Activated CD4-positive, alpha-beta T cell treated with anti-CD3 and anti-CD28 coated beads, Interleukin-2, amount 10 ng/mL, durations not matched to agents 7 days and 5 days (primary cell): ENCODE data around the gene ETV6. TPM values are rescaled to one million over a fixed set of nuclear protein-coding genes. Genes with fewer than 3 reads are reported as not detected.

ENCODE experiments used
- CTCF ChIA-PET: fragments of 350-600 bp; sonication (Branson Sonifier 250); formaldehyde crosslinking; loops from one replicate; lab custom pipeline; 2021; ENCODE audit warnings: antibody characterized with exemption; lab: Charles Lee
- POLR2A ChIA-PET: fragments of 350-600 bp; sonication (Branson Sonifier 250); formaldehyde crosslinking; loops from one replicate; lab custom pipeline; 2021; ENCODE audit warnings: antibody characterized with exemption; lab: Charles Lee
- DNase-seq: peaks from one replicate; pipeline ENCODE4 v3.0.0-alpha.2; 2020
- H3K27ac Mint-ChIP-seq: one replicate; pipeline ENCODE4 v1.8.0; 2021; ENCODE audit warnings: mild to moderate bottlenecking, moderate library complexity, mixed read lengths
- H3K27me3 Mint-ChIP-seq: one replicate; pipeline ENCODE4 v1.8.0; 2021; ENCODE audit warnings: mixed read lengths
- H3K36me3 Mint-ChIP-seq: one replicate; pipeline ENCODE4 v1.8.0; 2021; ENCODE audit warnings: low read depth, mixed read lengths
- H3K4me1 Mint-ChIP-seq: one replicate; pipeline ENCODE4 v1.8.0; 2021; ENCODE audit warnings: mixed read lengths
- H3K4me3 Mint-ChIP-seq: one replicate; pipeline ENCODE4 v1.8.0; 2021; ENCODE audit warnings: mild to moderate bottlenecking, moderate library complexity, mixed read lengths
- H3K9me3 Mint-ChIP-seq: one replicate; pipeline ENCODE4 v1.8.0; 2021; ENCODE audit warnings: mixed read lengths
- total RNA-seq, 2 experiments: library from RNA; stranded (reverse); gene quantifications; one replicate each; pipeline ENCODE4 v1.2.3, GENCODE V29; 2021

ETV6 gene
- total RNA-seq, 2 experiments from 2014 or later = 34.2 to 36.6 TPM

DNA sequence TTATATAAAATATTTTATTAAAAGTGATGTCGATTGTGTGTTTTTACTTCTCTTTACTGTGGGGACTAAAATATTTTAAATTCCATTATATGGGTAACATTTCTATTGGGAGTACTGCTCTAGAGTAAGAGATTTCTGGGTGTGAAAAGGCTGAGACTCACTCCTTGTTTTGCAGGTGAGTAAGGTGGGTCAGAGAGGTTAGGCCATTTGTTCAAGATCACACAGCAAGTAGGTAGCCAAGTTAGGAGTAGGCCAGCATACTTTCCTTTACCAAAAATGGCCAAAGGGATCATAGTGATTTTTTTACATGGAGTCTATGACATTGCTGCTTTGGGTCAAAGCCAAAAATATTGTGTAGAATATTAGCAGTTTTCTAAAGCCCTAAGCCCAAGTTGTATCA lies 138.0 kb downstream of the ETV6 start:
- H3K4me1 Mint-ChIP-seq = peaks cover 12% of the 10 kb centered on the region

DNA sequence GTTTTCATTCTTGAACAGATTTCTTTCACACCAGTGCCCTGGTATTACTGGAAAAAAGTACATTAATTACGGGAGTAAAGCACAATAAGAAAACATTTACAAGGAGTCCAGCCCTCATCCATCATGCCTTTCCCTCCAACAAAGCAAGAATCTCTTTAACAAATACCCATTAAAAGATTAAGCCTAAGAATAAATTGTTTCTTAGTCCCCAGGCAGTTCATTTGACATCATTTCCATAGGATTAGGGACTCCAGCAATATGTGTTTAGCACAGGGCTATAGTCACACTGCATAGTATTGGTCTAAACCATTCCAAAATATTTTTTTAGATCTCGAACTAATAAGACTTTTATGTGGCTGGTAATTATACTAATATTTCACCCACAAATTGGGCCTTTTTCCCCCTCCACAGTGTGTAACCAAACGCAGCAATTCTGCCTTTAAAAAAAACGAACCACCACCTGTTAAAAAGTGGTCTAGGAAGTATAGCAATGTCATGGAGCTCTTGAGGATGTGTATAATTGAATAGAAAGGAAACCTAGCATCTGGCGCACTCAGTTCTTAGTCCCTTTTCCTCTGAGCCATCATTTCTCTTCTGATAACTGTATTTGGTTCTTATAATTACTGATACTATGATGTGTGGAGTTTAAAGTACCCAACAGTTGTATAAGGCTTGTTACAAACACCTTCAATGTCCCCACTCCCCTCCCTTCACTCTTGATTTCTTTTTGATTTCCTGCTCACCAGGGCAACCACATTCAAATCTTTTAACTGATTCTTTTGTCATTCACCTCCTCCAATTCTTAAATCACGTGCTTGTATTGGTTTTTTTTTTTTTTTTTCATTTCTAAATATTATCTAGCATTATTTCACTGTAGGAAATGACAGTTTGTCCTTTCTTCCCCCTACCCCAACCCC lies 138.7 kb downstream of the ETV6 start:
- peaks cover 7% of the 10 kb centered on the region for H3K4me1 Mint-ChIP-seq
- peaks cover 34% of the 10 kb centered on the region for H3K36me3 Mint-ChIP-seq
- no peaks in the 10 kb centered on the region for H3K9me3 Mint-ChIP-seq
- ChIA-PET CTCF (no interaction called here), POLR2A (no interaction called here)
- no peak overlapping the region for H3K4me3 Mint-ChIP-seq
- no peaks in the 10 kb centered on the region for H3K27me3 Mint-ChIP-seq
- no peak overlapping the region for H3K27ac Mint-ChIP-seq
- DNase-seq = no peak

More for the DNA sequence above, 138.0 kb downstream of the ETV6 start:
- Mint-ChIP-seq H3K4me3 (no peak overlapping the region), H3K27me3 (no peaks in the 10 kb centered on the region), H3K27ac (no peak overlapping the region), H3K36me3 (peaks cover 39% of the 10 kb centered on the region), H3K9me3 (no peaks in the 10 kb centered on the region)
- ChIA-PET CTCF (no interaction called here), POLR2A (no interaction called here)
- DNase-seq = no peak

DNA sequence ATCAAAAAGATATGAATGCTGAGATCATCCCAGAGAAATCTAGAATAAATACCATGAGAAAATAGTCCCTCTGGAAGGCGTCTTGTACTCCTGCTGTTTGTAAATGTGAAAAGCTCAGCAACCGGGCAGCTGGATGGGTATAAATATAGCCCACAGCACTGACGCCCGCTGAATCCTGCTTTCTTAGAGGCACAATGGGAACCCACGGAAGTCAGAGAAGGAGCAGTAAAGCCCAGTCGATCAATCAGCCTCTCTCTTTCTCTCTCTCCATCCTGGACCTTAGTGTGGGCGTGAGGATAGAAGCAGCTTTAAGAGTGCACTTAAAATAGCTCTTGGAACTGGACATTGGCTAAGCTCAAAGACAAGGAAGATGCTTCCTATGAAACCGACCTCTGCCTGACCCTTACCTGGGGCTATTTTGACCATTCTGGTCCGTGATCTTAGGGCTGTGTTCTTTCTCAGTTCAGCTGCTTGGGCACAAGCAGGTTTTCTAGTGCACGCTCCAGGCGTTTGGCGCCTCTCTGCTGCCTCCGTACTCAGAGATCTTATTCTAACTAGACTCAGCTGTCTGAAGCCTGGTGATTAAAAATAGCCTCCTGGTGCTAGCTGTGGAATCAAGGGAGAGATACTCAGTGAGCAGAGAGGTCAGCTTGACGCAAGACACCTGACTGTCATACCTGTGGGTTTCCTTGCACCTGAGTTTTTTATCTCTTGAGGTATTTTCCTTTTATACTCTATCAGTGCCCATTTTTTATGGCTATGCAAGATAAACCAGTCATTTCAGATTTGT lies 144.6 kb downstream of the ETV6 start:
- no peak for DNase-seq
- no peaks in the 10 kb centered on the region for H3K27me3 Mint-ChIP-seq
- no peak overlapping the region for H3K27ac Mint-ChIP-seq
- peaks cover 40% of the 10 kb centered on the region for H3K36me3 Mint-ChIP-seq
- peaks cover 5% of the 10 kb centered on the region for H3K9me3 Mint-ChIP-seq
- POLR2A ChIA-PET = no interaction called here
- H3K4me3 Mint-ChIP-seq = no peak overlapping the region
- H3K4me1 Mint-ChIP-seq = peaks cover 17% of the 10 kb centered on the region
- CTCF ChIA-PET = interaction anchor here (1.1 to 1.4 kb wide), 4 partner anchors 11 to 164 kb away, joined by 3 to 4 read pairs (median 3); no protein-coding TSS in a partner anchor

DNA sequence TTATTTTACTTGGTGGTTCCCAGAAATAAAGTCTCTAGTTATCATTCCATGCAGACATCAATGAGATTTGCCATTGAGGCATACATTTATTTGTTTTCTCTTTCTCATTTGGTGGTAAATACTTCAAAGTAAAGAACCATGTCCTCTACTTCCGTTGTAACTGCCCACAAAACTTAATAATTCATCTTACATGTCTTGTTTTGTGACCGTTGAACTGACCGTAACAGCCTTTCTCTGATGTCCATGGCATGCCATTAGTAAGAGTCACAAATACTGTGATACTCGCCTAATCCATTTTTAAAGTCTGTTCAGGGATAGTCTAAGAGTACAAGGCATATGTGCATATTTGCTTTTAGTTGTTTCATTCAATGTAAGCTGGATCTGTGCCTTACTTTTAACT lies 145.3 kb downstream of the ETV6 start:
- peaks cover 37% of the 10 kb centered on the region for H3K36me3 Mint-ChIP-seq
- ChIA-PET CTCF (interaction anchor here (1.4 to 1.7 kb wide), 2 partner anchors 9 to 165 kb away, joined by 3 to 4 read pairs; no protein-coding TSS in a partner anchor), POLR2A (no interaction called here)
- no peak overlapping the region for H3K4me3 Mint-ChIP-seq
- DNase-seq = no peak
- H3K4me1 Mint-ChIP-seq = peaks cover 21% of the 10 kb centered on the region
- H3K9me3 Mint-ChIP-seq = peaks cover 5% of the 10 kb centered on the region
- H3K27me3 Mint-ChIP-seq = no peaks in the 10 kb centered on the region
- no peak overlapping the region for H3K27ac Mint-ChIP-seq

DNA sequence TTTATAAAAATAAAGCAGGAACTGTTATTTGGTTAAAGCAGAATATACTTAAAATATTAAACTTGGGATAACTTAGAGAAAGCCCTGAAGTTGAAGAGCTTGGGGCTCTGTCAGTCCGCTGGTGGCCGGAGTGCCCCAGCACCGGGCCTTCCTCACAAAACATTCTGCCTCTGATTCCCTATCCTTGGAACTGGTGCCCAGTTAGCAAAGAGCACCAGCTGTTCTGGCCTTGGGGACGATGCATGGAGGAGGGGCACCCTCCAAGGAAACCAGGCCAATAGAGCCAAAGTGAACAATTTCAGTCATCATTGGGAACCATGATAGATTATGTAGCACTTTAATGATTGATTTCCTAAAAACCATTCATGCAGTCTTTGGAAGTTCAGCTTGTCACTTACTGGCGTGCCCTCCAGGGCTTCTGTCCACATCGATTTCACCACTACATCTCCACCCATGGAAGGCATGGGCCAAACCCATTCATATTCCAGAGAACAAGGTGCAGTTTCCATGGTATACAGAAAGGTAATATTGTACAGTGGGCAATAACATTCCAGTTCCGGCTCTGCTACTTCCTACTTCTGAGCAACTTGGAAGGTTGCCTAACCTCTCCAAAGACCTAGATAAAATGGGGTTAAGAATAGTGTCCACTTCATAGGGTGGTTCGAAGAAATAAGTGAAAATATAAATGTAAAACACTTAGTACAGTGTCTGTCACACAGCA lies 145.9 kb downstream of the ETV6 start:
- H3K27ac Mint-ChIP-seq = no peak overlapping the region
- POLR2A ChIA-PET = no interaction called here
- CTCF ChIA-PET = interaction anchor here (1.7 kb wide), 1 partner anchor 10 kb away, joined by 4 read pairs; no protein-coding TSS in a partner anchor
- H3K4me1 Mint-ChIP-seq = peaks cover 22% of the 10 kb centered on the region
- H3K27me3 Mint-ChIP-seq = no peaks in the 10 kb centered on the region
- H3K9me3 Mint-ChIP-seq = peaks cover 5% of the 10 kb centered on the region
- peaks cover 33% of the 10 kb centered on the region for H3K36me3 Mint-ChIP-seq
- no peak for DNase-seq
- H3K4me3 Mint-ChIP-seq = no peak overlapping the region

DNA sequence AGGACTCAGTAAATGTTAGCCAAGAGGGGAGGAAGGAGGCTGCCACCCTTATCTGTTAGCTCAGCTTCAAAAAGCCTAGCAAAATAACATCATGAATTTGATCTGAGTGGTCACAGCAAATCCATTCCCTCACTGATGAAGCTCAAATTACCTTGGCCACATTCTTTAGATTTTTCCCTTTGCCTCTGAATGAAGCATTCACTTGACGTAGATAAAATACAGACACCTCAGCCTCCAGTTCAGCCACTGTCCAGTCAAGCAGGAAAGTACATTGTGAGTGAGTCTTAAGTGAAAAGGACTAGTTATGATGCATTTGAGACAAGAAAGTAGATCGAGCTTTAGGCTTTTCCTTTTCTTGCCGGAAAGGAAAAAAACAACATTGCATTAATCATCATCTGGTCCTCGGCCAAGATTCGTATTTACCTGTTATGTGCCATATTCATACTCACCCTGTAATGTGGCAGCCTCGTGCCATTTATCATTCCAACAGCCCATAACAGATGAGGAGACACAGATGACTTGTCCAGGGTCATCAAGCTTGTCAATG lies 146.5 kb downstream of the ETV6 start:
- H3K27me3 Mint-ChIP-seq = no peaks in the 10 kb centered on the region
- H3K9me3 Mint-ChIP-seq = peaks cover 5% of the 10 kb centered on the region
- CTCF ChIA-PET = interaction anchor here (1.7 kb wide), 2 partner anchors 11 to 21 kb away, joined by 3 to 4 read pairs; no protein-coding TSS in a partner anchor
- DNase-seq = no peak
- H3K27ac Mint-ChIP-seq = no peak overlapping the region
- POLR2A ChIA-PET = no interaction called here
- peaks cover 29% of the 10 kb centered on the region for H3K36me3 Mint-ChIP-seq
- H3K4me3 Mint-ChIP-seq = no peak overlapping the region
- peaks cover 22% of the 10 kb centered on the region for H3K4me1 Mint-ChIP-seq

DNA sequence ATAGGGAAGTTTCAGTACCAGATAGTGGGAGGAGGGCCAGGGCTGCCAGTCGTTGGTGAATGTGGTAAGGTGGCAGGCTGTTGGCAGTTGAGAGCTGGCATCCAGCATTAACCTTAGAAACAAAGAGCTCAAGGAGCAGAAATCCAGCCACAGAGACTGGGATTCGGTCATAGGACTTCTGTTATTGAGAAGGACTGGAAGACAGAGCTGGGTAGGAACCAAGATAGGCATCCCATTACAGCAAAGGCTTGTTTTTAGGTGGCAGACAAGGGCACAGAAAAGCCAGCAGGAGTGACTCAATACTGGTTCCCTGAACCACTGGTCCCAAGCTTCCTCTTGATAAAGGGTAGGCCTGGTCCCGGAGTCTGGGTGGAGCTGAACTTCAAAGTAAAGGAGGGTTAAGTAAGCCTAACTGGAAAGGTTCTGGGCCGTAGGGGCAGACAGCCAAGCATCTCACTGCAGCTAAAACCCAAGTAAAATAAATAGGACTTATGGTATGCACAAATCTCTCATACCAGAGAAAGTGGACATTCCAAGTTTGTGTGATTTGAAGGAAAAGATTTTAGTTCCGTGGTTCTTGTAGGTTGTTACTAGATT lies 147.9 kb downstream of the ETV6 start:
- Mint-ChIP-seq H3K4me1 (peaks cover 31% of the 10 kb centered on the region), H3K4me3 (no peak overlapping the region), H3K9me3 (peaks cover 5% of the 10 kb centered on the region), H3K27me3 (no peaks in the 10 kb centered on the region), H3K36me3 (peaks cover 26% of the 10 kb centered on the region), H3K27ac (peak overlapping the region; percentile 25)
- POLR2A ChIA-PET = no interaction called here
- CTCF ChIA-PET = interaction anchor here (0.6 to 1.7 kb wide), 3 partner anchors 15 to 419 kb away, joined by 3 read pairs; no protein-coding TSS in a partner anchor
- DNase-seq = no peak

DNA sequence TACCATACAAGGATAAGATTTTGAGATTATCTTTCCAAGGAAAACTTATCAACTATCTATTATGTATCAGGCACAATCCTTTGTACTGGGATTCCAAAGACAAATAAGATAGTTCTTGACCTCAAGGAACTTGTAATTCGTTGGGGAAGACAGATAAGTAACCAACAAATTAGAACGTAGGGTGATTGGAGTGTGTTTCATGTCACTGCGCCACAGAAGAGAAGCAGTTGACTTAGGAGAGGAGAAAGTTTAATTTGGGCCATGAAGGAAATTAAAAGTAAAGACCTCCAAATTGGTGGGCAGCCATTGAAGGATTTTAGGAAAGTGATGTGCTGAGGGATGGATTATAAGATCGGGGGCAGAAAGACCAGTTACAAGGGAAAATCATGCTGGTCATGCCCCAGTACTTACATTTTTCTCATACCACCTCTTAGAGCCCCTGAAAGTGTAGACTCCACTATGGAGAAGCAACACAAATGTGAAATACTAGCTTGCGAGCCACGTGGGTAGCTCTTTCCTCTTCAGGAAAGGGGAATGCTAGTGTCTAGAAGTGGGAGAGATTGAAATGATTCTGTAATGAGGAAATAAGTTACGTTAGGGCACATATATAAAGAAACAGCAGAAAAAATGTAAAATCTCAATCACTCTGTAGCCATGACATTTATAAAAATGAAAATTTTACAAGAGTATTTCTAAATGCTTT lies 148.7 kb downstream of the ETV6 start:
- H3K27me3 Mint-ChIP-seq = no peaks in the 10 kb centered on the region
- ChIA-PET CTCF (interaction anchor here (0.6 kb wide), 1 partner anchor 419 kb away, joined by 3 read pairs; no protein-coding TSS in a partner anchor), POLR2A (no interaction called here)
- H3K4me1 Mint-ChIP-seq = peaks cover 31% of the 10 kb centered on the region
- H3K36me3 Mint-ChIP-seq = peaks cover 32% of the 10 kb centered on the region
- H3K9me3 Mint-ChIP-seq = peaks cover 5% of the 10 kb centered on the region
- H3K4me3 Mint-ChIP-seq = no peak overlapping the region
- no peak for DNase-seq
- no peak overlapping the region for H3K27ac Mint-ChIP-seq

DNA sequence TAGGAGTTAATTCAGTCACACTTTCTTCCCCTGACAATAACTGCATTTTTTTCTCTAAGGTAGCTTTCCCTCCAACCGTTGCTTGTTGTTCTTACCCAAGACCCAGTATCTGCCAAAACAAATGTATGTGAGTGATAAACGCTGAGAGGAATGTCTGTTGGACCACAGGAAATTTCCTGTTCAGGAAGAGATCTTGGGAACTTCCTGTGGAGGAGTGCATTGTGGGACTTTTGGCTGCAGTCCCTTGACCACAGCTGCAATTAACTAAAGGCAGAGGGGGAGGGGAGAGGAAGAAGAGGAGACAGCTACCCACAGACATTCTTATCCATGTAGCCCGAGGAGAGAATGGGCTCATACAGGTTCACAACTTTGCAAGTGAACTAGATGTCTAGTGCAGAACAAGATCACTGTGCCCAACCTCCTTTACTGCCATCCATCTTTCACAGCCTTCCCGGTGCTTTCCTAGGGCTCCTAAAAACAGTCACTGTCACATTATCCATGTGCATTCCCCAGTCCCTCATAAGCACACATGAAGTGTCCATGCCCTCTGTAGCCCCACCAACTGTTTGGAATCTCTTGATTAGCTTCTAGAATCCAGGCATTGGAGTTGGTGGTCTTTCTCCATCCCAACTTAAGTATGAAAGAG lies 149.5 kb downstream of the ETV6 start:
- POLR2A ChIA-PET = no interaction called here
- H3K4me1 Mint-ChIP-seq = peaks cover 31% of the 10 kb centered on the region
- peaks cover 5% of the 10 kb centered on the region for H3K9me3 Mint-ChIP-seq
- no peak overlapping the region for H3K4me3 Mint-ChIP-seq
- no peak overlapping the region for H3K27ac Mint-ChIP-seq
- peaks cover 38% of the 10 kb centered on the region for H3K36me3 Mint-ChIP-seq
- no peak for DNase-seq
- CTCF ChIA-PET = interaction anchor here (1.1 kb wide), 1 partner anchor 20 kb away, joined by 3 read pairs; no protein-coding TSS in a partner anchor
- no peaks in the 10 kb centered on the region for H3K27me3 Mint-ChIP-seq

DNA sequence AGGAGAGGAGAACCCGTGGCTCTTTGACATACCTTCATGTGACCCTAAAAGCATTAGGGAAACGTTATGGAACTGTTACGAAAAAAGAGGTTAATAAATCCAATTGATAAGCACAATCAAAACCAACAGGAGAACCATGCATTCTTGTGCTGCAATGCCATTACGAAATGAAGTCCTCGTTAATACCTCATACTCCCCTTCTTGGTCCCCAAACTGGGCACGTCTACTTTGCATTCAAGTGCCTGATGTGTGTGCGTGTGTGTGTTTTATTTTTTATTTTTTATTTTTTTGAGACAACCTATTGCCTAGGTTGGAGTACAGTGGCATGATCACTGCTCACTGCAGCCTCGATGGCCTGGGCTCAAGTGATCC lies 150.0 kb downstream of the ETV6 start:
- Mint-ChIP-seq H3K27me3 (no peaks in the 10 kb centered on the region), H3K4me3 (no peak overlapping the region), H3K27ac (no peak overlapping the region), H3K9me3 (peaks cover 5% of the 10 kb centered on the region), H3K4me1 (peaks cover 31% of the 10 kb centered on the region), H3K36me3 (peaks cover 42% of the 10 kb centered on the region)
- ChIA-PET CTCF (interaction anchor here (1.1 kb wide), 1 partner anchor 20 kb away, joined by 3 read pairs; no protein-coding TSS in a partner anchor), POLR2A (no interaction called here)
- DNase-seq = no peak

DNA sequence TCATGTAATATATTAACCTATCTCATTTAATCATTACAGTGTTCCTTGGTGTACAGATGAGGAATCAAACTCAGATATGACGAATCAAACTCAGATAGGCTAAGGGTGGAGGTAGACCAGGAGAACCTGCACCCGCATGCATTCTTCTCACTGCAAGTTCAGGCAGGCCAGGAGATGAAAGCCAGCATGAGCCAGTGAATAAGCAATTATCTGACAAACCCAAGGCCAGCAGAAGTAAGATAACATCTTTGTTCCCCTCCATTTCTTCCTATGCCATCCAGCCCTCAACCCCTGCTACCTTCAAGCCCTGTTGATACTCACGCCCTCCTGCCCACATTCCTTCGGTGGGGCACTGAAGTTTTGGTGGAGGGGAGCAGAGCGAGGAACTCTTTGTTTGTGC lies 152.2 kb downstream of the ETV6 start:
- no peak for DNase-seq
- POLR2A ChIA-PET = no interaction called here
- no peak overlapping the region for H3K27ac Mint-ChIP-seq
- no peaks in the 10 kb centered on the region for H3K27me3 Mint-ChIP-seq
- peaks cover 3% of the 10 kb centered on the region for H3K9me3 Mint-ChIP-seq
- H3K4me3 Mint-ChIP-seq = no peak overlapping the region
- H3K4me1 Mint-ChIP-seq = peaks cover 38% of the 10 kb centered on the region
- CTCF ChIA-PET = interaction anchor here (0.6 to 1.1 kb wide), 4 partner anchors 23 to 206 kb away, joined by 3 to 4 read pairs (median 3); no protein-coding TSS in a partner anchor
- peaks cover 48% of the 10 kb centered on the region for H3K36me3 Mint-ChIP-seq
